ENCODE results near the gene SHQ1. TPM values are rescaled to one million over a fixed set of nuclear protein-coding genes. Genes with fewer than 3 reads are reported as not detected.

SHQ1 gene
- total RNA-seq, 1 donor, result 16.4 TPM

DNA sequence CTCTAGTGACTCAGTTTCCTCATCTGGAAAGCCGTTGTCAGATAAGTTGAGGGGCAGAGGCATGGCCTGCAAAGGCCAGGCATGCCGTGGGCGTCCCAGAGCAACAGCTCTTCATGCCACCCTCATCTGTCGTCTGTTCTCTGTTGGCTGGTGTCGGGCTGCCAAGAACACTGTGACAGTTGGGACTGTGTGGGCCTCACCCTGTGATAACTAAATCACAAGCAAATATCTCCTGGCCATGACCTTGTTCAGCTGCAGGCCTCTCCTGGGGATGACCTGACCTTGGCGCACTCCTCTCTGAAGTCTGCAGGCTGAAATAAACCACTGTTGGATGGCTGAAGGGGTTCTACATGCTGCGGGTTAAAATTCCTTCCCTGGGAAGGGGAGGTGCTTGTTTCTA is 145.9 kb downstream of the SHQ1 start:
- no peak overlapping the region for H3K4me3 ChIP-seq (ENCODE audit: low read length)
- H3K4me1 ChIP-seq (ENCODE audit: insufficient read depth, low read length), result no peaks in the 10 kb centered on the region
- no peaks in the 10 kb centered on the region for H3K9me3 ChIP-seq (ENCODE audit: low read depth, low read length)
- H3K27me3 ChIP-seq (ENCODE audit: insufficient read depth, low read length), result no peaks in the 10 kb centered on the region

DNA sequence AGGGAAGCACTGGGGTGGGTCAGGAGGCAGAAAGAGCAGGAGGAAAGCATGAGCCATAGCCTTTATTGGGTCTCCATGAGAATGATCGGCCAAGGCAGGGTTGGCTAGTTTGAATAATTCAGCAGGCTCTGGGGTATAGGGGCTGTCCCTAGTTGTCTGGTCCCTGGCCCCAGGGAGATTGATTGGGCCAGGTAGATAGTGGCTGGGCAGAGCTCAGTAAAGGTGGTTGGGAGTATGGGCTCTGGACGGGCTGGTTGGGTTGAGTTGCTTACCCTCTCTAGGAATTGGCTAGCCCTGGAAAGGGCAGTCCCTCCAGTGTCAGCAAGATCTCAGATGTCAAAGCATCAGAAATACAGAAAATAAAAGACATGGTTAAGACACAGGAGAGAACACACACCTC is 148.1 kb downstream of the SHQ1 start:
- H3K27me3 ChIP-seq (ENCODE audit: insufficient read depth, low read length), result no peaks in the 10 kb centered on the region
- no peak overlapping the region for H3K4me3 ChIP-seq (ENCODE audit: low read length)
- no peaks in the 10 kb centered on the region for H3K9me3 ChIP-seq (ENCODE audit: low read depth, low read length)
- H3K4me1 ChIP-seq (ENCODE audit: insufficient read depth, low read length), result no peaks in the 10 kb centered on the region

DNA sequence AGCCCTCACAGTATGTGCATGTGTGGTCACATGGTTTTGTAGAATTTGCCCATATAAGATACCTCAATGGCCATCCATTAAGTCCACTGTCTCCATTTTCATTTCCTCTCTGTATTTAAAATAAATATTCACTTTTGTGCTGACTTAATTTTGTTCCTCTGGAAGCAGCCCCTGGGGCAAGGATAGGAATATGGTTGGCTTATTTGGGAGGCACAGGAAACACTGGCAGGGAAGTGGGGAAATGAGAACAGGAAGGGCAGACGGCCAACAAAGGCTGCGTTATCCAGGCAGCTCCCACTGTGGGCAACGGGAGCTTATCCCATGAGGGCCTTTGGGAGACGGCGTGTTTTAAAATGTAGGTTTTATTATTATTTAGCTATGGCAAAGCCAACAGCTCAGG is 148.6 kb downstream of the SHQ1 start:
- Histone ChIP-seq H3K27me3 (ENCODE audit: insufficient read depth, low read length) (no peaks in the 10 kb centered on the region), H3K9me3 (ENCODE audit: low read depth, low read length) (no peaks in the 10 kb centered on the region), H3K4me1 (ENCODE audit: insufficient read depth, low read length) (no peaks in the 10 kb centered on the region), H3K4me3 (ENCODE audit: low read length) (no peak overlapping the region)

Other genes with a start within 250 kb of the SHQ1 start
- 0.21 TPM for gene GXYLT2, start 39.6 kb upstream of the SHQ1 start, total RNA-seq
- gene PPP4R2, start 148.4 kb upstream of the SHQ1 start, total RNA-seq, result 74.1 TPM
- 18.8 TPM for gene EBLN2, start 213.2 kb upstream of the SHQ1 start, total RNA-seq

Data from mononuclear cell (primary cell).